Caco-2 (cell line): ENCODE results near the gene TPO. TPM values are rescaled to one million over a fixed set of nuclear protein-coding genes. Genes with fewer than 3 reads are reported as not detected.
"Not testable (repeated sequence)": the region's sequence is repeated elsewhere in the genome, so short reads cannot be mapped to it uniquely, and the experiment has no call there.

Source experiments
- BruUV-seq: library from RNA; stranded (reverse); fragments of 400-500 nt; replicated peaks from 2 replicates; lab custom pipeline; 2021; lab: Mats Ljungman, UMichigan
- CTCF ChIA-PET: fragments of 300-600 bp; sonication (Branson Sonifier 250); formaldehyde crosslinking; loops from one replicate; lab custom pipeline; 2022; ENCODE audit warnings: antibody characterized with exemption; lab: Charles Lee
- POLR2A ChIA-PET: fragments of 300-600 bp; sonication (Branson Sonifier 250); formaldehyde crosslinking; loops from one replicate; lab custom pipeline; 2022; ENCODE audit warnings: antibody characterized with exemption; lab: Charles Lee
- DNase-seq, 2 experiments: peaks; one replicate each; pipeline versions ENCODE4 v3.0.0 to v3.0.0-alpha.2; 2020 to 2022
- H3K27me3 ChIP-seq: replicated peaks from 2 replicates; pipeline ENCODE4 v1.6.0; 2011; ENCODE audit warnings: low read length; ENCODE audit not compliant: control insufficient read depth, insufficient read depth
- H3K36me3 ChIP-seq: 2 replicates; pipeline ENCODE4 v1.5.1; 2011; ENCODE audit warnings: low read length; ENCODE audit not compliant: control insufficient read depth, insufficient read depth
- H3K4me1 ChIP-seq: fragments of 250-450 bp; sonication (Bioruptor Pico); 2 replicates; pipeline ENCODE4 v1.5.1; 2020; ENCODE audit warnings: mild to moderate bottlenecking
- H3K4me3 ChIP-seq: 2 replicates; pipeline ENCODE4 v1.5.1; 2011; ENCODE audit warnings: low read depth, mild to moderate bottlenecking, control low read depth, low read length
- H3K9me3 ChIP-seq: fragments of 250-450 bp; sonication (Bioruptor Pico); 2 replicates; pipeline ENCODE4 v1.5.1; 2020; ENCODE audit warnings: mild to moderate bottlenecking, moderate library complexity
- H3K27ac Mint-ChIP-seq: one replicate; pipeline ENCODE4 v1.8.0; 2022; ENCODE audit warnings: mixed read lengths; ENCODE audit not compliant: unreplicated experiment
- H3K27me3 Mint-ChIP-seq: one replicate; pipeline ENCODE4 v1.8.0; 2022; ENCODE audit warnings: mixed read lengths; ENCODE audit not compliant: insufficient read depth, unreplicated experiment
- H3K36me3 Mint-ChIP-seq: one replicate; pipeline ENCODE4 v1.8.0; 2022; ENCODE audit warnings: mild to moderate bottlenecking, mixed read lengths; ENCODE audit not compliant: insufficient read depth, unreplicated experiment
- H3K4me1 Mint-ChIP-seq: one replicate; pipeline ENCODE4 v1.8.0; 2022; ENCODE audit warnings: low read depth, mixed read lengths; ENCODE audit not compliant: unreplicated experiment
- H3K4me3 Mint-ChIP-seq: one replicate; pipeline ENCODE4 v1.8.0; 2022; ENCODE audit warnings: mild to moderate bottlenecking, moderate library complexity, mixed read lengths; ENCODE audit not compliant: unreplicated experiment
- H3K9me3 Mint-ChIP-seq: one replicate; pipeline ENCODE4 v1.8.0; 2022; ENCODE audit warnings: mixed read lengths; ENCODE audit not compliant: unreplicated experiment
- intact Hi-C: fragments of 100-400 bp; cut with micrococcal nuclease; formaldehyde crosslinking; loops from one replicate; pipeline ENCODE4 v1.10.0; 2022; ENCODE audit not compliant: unreplicated experiment
- total RNA-seq: library from RNA; stranded (reverse); gene quantifications from 2 replicates; pipeline ENCODE4 v1.2.3, GENCODE V29; 2022
- TF ChIP-seq, protein P1 (sequence below), 2 experiments: fragments of 200-600 bp in 1 of 2; IDR thresholded peaks; 1 replicate in 1 of 2; 2 replicates in 1 of 2; pipeline versions ENCODE4 v1.5.1 to v1.8.0; 2011 to 2022; ENCODE audit warnings: antibody characterized with exemption in 1 of 2, control low read depth in 1 of 2, inconsistent platforms in 1 of 2, low read depth in 1 of 2, low read length in 1 of 2, mild to moderate bottlenecking in 1 of 2, moderate library complexity in 1 of 2; ENCODE audit not compliant: insufficient read depth in 1 of 2, severe bottlenecking in 1 of 2, unreplicated experiment in 1 of 2

TPO gene
- total RNA-seq, 1 experiment from 2014 or later, result not detected

DNA sequence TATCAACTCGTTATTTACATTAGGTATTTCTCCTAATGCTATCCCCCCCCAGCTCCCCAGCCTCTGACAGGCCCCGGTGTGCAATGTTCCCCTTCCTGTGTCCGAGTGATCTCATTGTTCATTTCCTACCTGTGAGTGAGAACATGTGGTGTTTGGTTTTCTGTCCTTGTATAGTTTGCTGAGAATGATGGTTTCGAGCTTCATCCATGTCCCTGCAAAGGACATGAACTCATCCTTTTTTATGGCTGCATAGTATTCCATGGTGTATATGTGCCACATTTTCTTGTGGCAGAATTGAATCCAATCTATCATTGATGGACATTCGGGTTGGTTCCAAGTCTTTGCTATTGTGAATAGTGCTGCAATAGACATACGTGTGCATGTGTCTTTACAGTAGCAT lies 23.1 kb upstream of the TPO start:
- H3K36me3 Mint-ChIP-seq, H3K4me1 Mint-ChIP-seq, H3K4me1 ChIP-seq, H3K9me3 Mint-ChIP-seq, H3K27me3 Mint-ChIP-seq, H3K27ac Mint-ChIP-seq, H3K4me3 ChIP-seq, POLR2A ChIA-PET, BruUV-seq, H3K27me3 ChIP-seq, intact Hi-C loops, H3K36me3 ChIP-seq, DNase-seq, H3K4me3 Mint-ChIP-seq, CTCF ChIA-PET, H3K9me3 ChIP-seq: not testable (repeated sequence)

DNA sequence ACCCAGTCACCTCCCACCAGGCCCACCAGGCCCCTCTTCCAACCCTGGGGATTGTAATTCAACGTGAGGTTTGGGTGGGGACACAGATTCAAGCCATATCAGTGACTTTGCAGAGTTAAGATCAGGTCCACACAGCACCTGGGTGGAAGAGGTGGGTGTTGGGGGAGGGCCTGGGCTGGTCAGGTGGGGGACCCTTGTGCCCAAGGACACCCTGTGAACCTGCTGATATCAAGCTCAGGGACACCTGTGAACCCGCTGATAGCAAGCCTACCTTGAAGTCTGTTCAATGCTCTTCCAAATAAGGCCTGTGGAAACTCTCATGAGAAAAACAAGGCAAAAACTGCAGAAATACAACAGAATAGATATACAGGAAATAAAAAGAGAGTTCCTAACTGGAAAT lies 19.9 kb upstream of the TPO start:
- peaks cover 11% of the 10 kb centered on the region for H3K27me3 Mint-ChIP-seq
- H3K9me3 Mint-ChIP-seq, result no peaks in the 10 kb centered on the region
- no peak overlapping the region for H3K4me3 Mint-ChIP-seq
- no peaks in the 10 kb centered on the region for H3K4me1 Mint-ChIP-seq
- TF ChIP-seq, protein P1, sequence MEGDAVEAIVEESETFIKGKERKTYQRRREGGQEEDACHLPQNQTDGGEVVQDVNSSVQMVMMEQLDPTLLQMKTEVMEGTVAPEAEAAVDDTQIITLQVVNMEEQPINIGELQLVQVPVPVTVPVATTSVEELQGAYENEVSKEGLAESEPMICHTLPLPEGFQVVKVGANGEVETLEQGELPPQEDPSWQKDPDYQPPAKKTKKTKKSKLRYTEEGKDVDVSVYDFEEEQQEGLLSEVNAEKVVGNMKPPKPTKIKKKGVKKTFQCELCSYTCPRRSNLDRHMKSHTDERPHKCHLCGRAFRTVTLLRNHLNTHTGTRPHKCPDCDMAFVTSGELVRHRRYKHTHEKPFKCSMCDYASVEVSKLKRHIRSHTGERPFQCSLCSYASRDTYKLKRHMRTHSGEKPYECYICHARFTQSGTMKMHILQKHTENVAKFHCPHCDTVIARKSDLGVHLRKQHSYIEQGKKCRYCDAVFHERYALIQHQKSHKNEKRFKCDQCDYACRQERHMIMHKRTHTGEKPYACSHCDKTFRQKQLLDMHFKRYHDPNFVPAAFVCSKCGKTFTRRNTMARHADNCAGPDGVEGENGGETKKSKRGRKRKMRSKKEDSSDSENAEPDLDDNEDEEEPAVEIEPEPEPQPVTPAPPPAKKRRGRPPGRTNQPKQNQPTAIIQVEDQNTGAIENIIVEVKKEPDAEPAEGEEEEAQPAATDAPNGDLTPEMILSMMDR (IDR thresholded peaks at IDR 0.05; ENCODE audit: insufficient read depth in 1 of 2, low read depth in 1 of 2, low read length in 1 of 2, severe bottlenecking in 1 of 2, unreplicated experiment in 1 of 2), result no peak
- intact Hi-C loops, result no loop called here
- Histone ChIP-seq H3K36me3 (no peaks in the 10 kb centered on the region), H3K4me3 (no peak overlapping the region), H3K9me3 (no peaks in the 10 kb centered on the region), H3K27me3 (no peaks in the 10 kb centered on the region), H3K4me1 (no peaks in the 10 kb centered on the region)
- ChIA-PET POLR2A (no interaction called here), CTCF (no interaction called here)
- no TSS peak for BruUV-seq
- no peak overlapping the region for H3K27ac Mint-ChIP-seq
- no peaks in the 10 kb centered on the region for H3K36me3 Mint-ChIP-seq
- no peak for DNase-seq

DNA sequence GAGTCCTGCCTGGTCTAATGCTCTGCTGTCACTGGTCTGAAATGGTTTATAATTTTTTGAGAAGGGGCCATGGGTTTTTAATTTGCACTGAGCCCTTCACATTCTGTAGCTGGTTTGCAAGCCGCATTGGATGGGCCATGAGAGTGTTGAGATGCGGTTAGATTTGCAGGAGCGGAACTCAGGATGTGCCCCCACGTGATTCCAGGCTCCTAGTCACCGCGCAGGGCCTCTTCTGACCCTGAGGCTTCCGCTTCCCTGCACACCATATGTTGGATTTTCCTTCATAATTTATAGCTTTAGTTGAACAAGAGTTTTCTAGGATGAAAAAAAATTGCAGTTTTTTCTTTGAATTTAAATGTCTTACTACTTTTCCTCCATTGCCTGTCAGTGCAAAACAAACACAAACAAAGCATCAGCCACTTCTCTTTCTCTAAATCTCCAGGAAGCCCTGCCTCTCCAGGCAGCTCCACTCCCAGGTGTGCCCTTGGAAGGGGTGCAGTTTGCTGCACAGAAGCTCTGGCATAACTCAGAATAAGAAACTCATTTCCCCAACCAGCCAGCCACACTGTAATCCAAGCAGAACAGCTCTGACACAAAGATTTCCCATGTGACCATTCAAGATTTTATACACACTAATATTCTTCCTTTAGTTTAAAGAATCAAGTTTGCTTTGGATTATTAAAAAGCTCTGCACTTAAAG lies 18.4 kb upstream of the TPO start:
- intact Hi-C loops, result no loop called here
- Histone ChIP-seq H3K9me3 (no peaks in the 10 kb centered on the region), H3K27me3 (no peaks in the 10 kb centered on the region), H3K4me3 (no peak overlapping the region), H3K4me1 (no peaks in the 10 kb centered on the region), H3K36me3 (no peaks in the 10 kb centered on the region)
- BruUV-seq, result no TSS peak
- Mint-ChIP-seq H3K4me1 (no peaks in the 10 kb centered on the region), H3K4me3 (no peak overlapping the region), H3K27me3 (peaks cover 14% of the 10 kb centered on the region), H3K36me3 (no peaks in the 10 kb centered on the region), H3K27ac (no peak overlapping the region), H3K9me3 (no peaks in the 10 kb centered on the region)
- ChIA-PET CTCF (no interaction called here), POLR2A (no interaction called here)
- TF ChIP-seq, protein P1 (IDR thresholded peaks at IDR 0.05; ENCODE audit: insufficient read depth in 1 of 2, low read depth in 1 of 2, low read length in 1 of 2, severe bottlenecking in 1 of 2, unreplicated experiment in 1 of 2), result no peak
- no peak for DNase-seq
